ENCODE data around the gene POMT2.

The POMT2 gene

GRCh38 chr14:77238996-77239395 lies 81.7 kb downstream of the POMT2 start:
- no peak overlapping the region for H3K27ac ChIP-seq (ENCODE audit: low read depth, low read length, poor library complexity, severe bottlenecking)
- H3K4me1 ChIP-seq (ENCODE audit: insufficient read depth, low read length, severe bottlenecking): peaks cover 20% of the 10 kb centered on the region
- no peak overlapping the region for H3K9ac ChIP-seq (ENCODE audit: low read length)
- H4K20me1 ChIP-seq (ENCODE audit: insufficient read depth, low read length): no peaks in the 10 kb centered on the region
- no peaks in the 10 kb centered on the region for H3K9me2 ChIP-seq (ENCODE audit: low read depth, low read length)
- TF ChIP-seq EZH2 (IDR thresholded peaks at IDR 0.05; ENCODE audit: borderline replicate concordance, low read length): no peak
- TF ChIP-seq CTCF (IDR thresholded peaks at IDR 0.05; ENCODE audit: low read length): no peak
- H3K79me2 ChIP-seq (ENCODE audit: insufficient read depth, low read length): no peaks in the 10 kb centered on the region
- H3F3A ChIP-seq (ENCODE audit: insufficient read depth, low read length): no peaks in the 10 kb centered on the region
- H3K36me3 ChIP-seq (ENCODE audit: insufficient read depth, low read length): no peaks in the 10 kb centered on the region
- H3K4me3 ChIP-seq (ENCODE audit: low read depth, low read length, poor library complexity, severe bottlenecking): no peak overlapping the region
- no peaks in the 10 kb centered on the region for H3K9me3 ChIP-seq (ENCODE audit: low read length)
- H3K4me2 ChIP-seq (ENCODE audit: low read length): no peak overlapping the region
- no peaks in the 10 kb centered on the region for H3K27me3 ChIP-seq (ENCODE audit: insufficient read depth, low read length)
- H2AFZ ChIP-seq (ENCODE audit: low read length): no peak overlapping the region

- H3K4me3 ChIP-seq (ENCODE audit: low read depth, low read length, poor library complexity, severe bottlenecking): no peak overlapping the region
Measured at GRCh38 chr14:77238356-77238755, 82.3 kb downstream of the POMT2 start.

GRCh38 chr14:77236814-77237213 lies 83.9 kb downstream of the POMT2 start:
- H3K4me1 ChIP-seq (ENCODE audit: insufficient read depth, low read length, severe bottlenecking): no peaks in the 10 kb centered on the region
- H3K9ac ChIP-seq (ENCODE audit: low read length): no peak overlapping the region
- no peaks in the 10 kb centered on the region for H3K79me2 ChIP-seq (ENCODE audit: insufficient read depth, low read length)
- no peak overlapping the region for H3K4me2 ChIP-seq (ENCODE audit: low read length)
- TF ChIP-seq CTCF (IDR thresholded peaks at IDR 0.05; ENCODE audit: low read length) (no peak), EZH2 (IDR thresholded peaks at IDR 0.05; ENCODE audit: borderline replicate concordance, low read length) (no peak)
- no peak overlapping the region for H3K4me3 ChIP-seq (ENCODE audit: low read depth, low read length, poor library complexity, severe bottlenecking)
- H3K9me2 ChIP-seq (ENCODE audit: low read depth, low read length): no peaks in the 10 kb centered on the region
- H3K36me3 ChIP-seq (ENCODE audit: insufficient read depth, low read length): no peaks in the 10 kb centered on the region
- H3F3A ChIP-seq (ENCODE audit: insufficient read depth, low read length): no peaks in the 10 kb centered on the region
- H4K20me1 ChIP-seq (ENCODE audit: insufficient read depth, low read length): no peaks in the 10 kb centered on the region
- no peaks in the 10 kb centered on the region for H3K9me3 ChIP-seq (ENCODE audit: low read length)
- no peak overlapping the region for H2AFZ ChIP-seq (ENCODE audit: low read length)
- H3K27ac ChIP-seq (ENCODE audit: low read depth, low read length, poor library complexity, severe bottlenecking): no peak overlapping the region
- no peaks in the 10 kb centered on the region for H3K27me3 ChIP-seq (ENCODE audit: insufficient read depth, low read length)

More at GRCh38 chr14:77238356-77238755, 82.3 kb downstream of the POMT2 start:
- Histone ChIP-seq H4K20me1 (ENCODE audit: insufficient read depth, low read length) (no peaks in the 10 kb centered on the region), H3K79me2 (ENCODE audit: insufficient read depth, low read length) (no peaks in the 10 kb centered on the region), H2AFZ (ENCODE audit: low read length) (no peak overlapping the region), H3K4me2 (ENCODE audit: low read length) (no peak overlapping the region), H3K36me3 (ENCODE audit: insufficient read depth, low read length) (no peaks in the 10 kb centered on the region), H3F3A (ENCODE audit: insufficient read depth, low read length) (no peaks in the 10 kb centered on the region), H3K4me1 (ENCODE audit: insufficient read depth, low read length, severe bottlenecking) (peaks cover 13% of the 10 kb centered on the region), H3K9me3 (ENCODE audit: low read length) (no peaks in the 10 kb centered on the region), H3K27ac (ENCODE audit: low read depth, low read length, poor library complexity, severe bottlenecking) (no peak overlapping the region), H3K27me3 (ENCODE audit: insufficient read depth, low read length) (no peaks in the 10 kb centered on the region), H3K9me2 (ENCODE audit: low read depth, low read length) (no peaks in the 10 kb centered on the region), H3K9ac (ENCODE audit: low read length) (no peak overlapping the region)
- TF ChIP-seq EZH2 (IDR thresholded peaks at IDR 0.05; ENCODE audit: borderline replicate concordance, low read length) (no peak), CTCF (IDR thresholded peaks at IDR 0.05; ENCODE audit: low read length) (no peak)
